ENCODE measurements around the gene FAM241A.

Gene FAM241A

GRCh38 chr4:112144546-112145325, 518 bp upstream of the FAM241A start:
- TF ChIP-seq CTCF (IDR thresholded peaks at IDR 0.05; ENCODE audit: low read depth, low read length): no peak
- peak overlapping the region in 1 of 2 donors; percentile 21 for H3K4me3 ChIP-seq (replicated peaks in 1 of 2; ENCODE audit: low read depth in 2 of 2, low read length in 2 of 2)
- no peak for DNase-seq (ENCODE audit: low read depth in 2 of 2)

- peak; percentile 21 for TF ChIP-seq CTCF (IDR thresholded peaks at IDR 0.05; ENCODE audit: low read depth, low read length)
- peak overlapping the region; percentile 76 to 77 for H3K4me3 ChIP-seq (replicated peaks in 1 of 2; ENCODE audit: low read depth in 2 of 2, low read length in 2 of 2)
- peak; percentile 42 to 63 for DNase-seq (ENCODE audit: low read depth in 2 of 2)
Observed at GRCh38 chr4:112145790-112146501, 692 bp downstream of the FAM241A start.

GRCh38 chr4:112146502-112146813, 1.2 kb downstream of the FAM241A start:
- DNase-seq (ENCODE audit: low read depth in 2 of 2): no peak
- TF ChIP-seq CTCF (IDR thresholded peaks at IDR 0.05; ENCODE audit: low read depth, low read length): no peak
- H3K4me3 ChIP-seq (replicated peaks in 1 of 2; ENCODE audit: low read depth in 2 of 2, low read length in 2 of 2): peak overlapping the region; percentile 76 to 77

- DNase-seq (ENCODE audit: low read depth in 2 of 2): peak; percentile 59 to 74
- H3K4me3 ChIP-seq (replicated peaks in 1 of 2; ENCODE audit: low read depth in 2 of 2, low read length in 2 of 2): peak overlapping the region in 1 of 2 donors; percentile 76
- no peak for TF ChIP-seq CTCF (IDR thresholded peaks at IDR 0.05; ENCODE audit: low read depth, low read length)
Observed at GRCh38 chr4:112147697-112148096, 2.4 kb downstream of the FAM241A start.

GRCh38 chr4:112150920-112151319, 5.7 kb downstream of the FAM241A start:
- DNase-seq (ENCODE audit: low read depth in 2 of 2): no peak

GRCh38 chr4:112152521-112152920, 7.3 kb downstream of the FAM241A start:
- no peak for TF ChIP-seq CTCF (IDR thresholded peaks at IDR 0.05; ENCODE audit: low read depth, low read length)
- no peak for DNase-seq (ENCODE audit: low read depth in 2 of 2)
- no peak overlapping the region for H3K4me3 ChIP-seq (replicated peaks in 1 of 2; ENCODE audit: low read depth in 2 of 2, low read length in 2 of 2)

More at GRCh38 chr4:112150920-112151319, 5.7 kb downstream of the FAM241A start:
- H3K4me3 ChIP-seq (replicated peaks in 1 of 2; ENCODE audit: low read depth in 2 of 2, low read length in 2 of 2): no peak overlapping the region
- TF ChIP-seq CTCF (IDR thresholded peaks at IDR 0.05; ENCODE audit: low read depth, low read length): no peak
